IPS DF 6.9 (cell line): ENCODE results near the gene RIMS4.

Experiments
- DNase-seq: peaks from one replicate; pipeline ENCODE4 v3.0.0-alpha.2; 2013; ENCODE audit warnings: low read depth, low spot score
- H3K27ac ChIP-seq: one replicate; pipeline ENCODE4 v1.5.1; 2013; ENCODE audit warnings: low read length, control low read depth
- H3K27me3 ChIP-seq: 2 replicates; pipeline ENCODE4 v1.6.1; 2013; ENCODE audit warnings: mild to moderate bottlenecking, low read length; ENCODE audit not compliant: control insufficient read depth, insufficient read depth
- H3K36me3 ChIP-seq: 2 replicates; pipeline ENCODE4 v1.6.1; 2013; ENCODE audit warnings: low read length; ENCODE audit not compliant: control insufficient read depth, insufficient read depth
- H3K4me1 ChIP-seq: 2 replicates; pipeline ENCODE4 v1.6.1; 2013; ENCODE audit warnings: low read length; ENCODE audit not compliant: control insufficient read depth, insufficient read depth
- H3K4me3 ChIP-seq: 2 replicates; pipeline ENCODE4 v1.5.1; 2013; ENCODE audit warnings: mild to moderate bottlenecking, low read length
- H3K9me3 ChIP-seq: 2 replicates; pipeline ENCODE4 v1.6.1; 2013; ENCODE audit warnings: low read length, inconsistent platforms; ENCODE audit not compliant: control insufficient read depth, insufficient read depth
- WGBS: extraction: QIAGEN DNeasy Blood & Tissue Kit; methylation state at CpG from one replicate; pipeline ENCODE4 v1.1.7; 2013; ENCODE audit warnings: mixed read lengths, missing lambda C conversion rate; ENCODE audit not compliant: insufficient read length, insufficient coverage; 5-methylcytosine and 5-hydroxymethylcytosine counted together

RIMS4 gene

GRCh38 chr20:44752099-44752931, 58.0 kb downstream of the RIMS4 start:
- Histone ChIP-seq H3K27ac (no peak overlapping the region), H3K4me1 (no peaks in the 10 kb centered on the region), H3K36me3 (peaks cover 3% of the 10 kb centered on the region; the same call in 1 of the 2 replicates), H3K9me3 (no peaks in the 10 kb centered on the region), H3K27me3 (no peaks in the 10 kb centered on the region), H3K4me3 (no peak overlapping the region)
- DNase-seq = no peak
- no CpG with 5 or more reads among the region's 17 CpGs for WGBS

GRCh38 chr20:44750081-44750805, 60.1 kb downstream of the RIMS4 start:
- no peaks in the 10 kb centered on the region for H3K36me3 ChIP-seq
- WGBS = no CpG with 5 or more reads among the region's 73 CpGs
- no peak overlapping the region for H3K4me3 ChIP-seq
- no peak for DNase-seq
- no peaks in the 10 kb centered on the region for H3K9me3 ChIP-seq
- H3K27ac ChIP-seq = no peak overlapping the region
- H3K4me1 ChIP-seq = no peaks in the 10 kb centered on the region
- peaks cover 9% of the 10 kb centered on the region; the same call in 1 of the 2 replicates for H3K27me3 ChIP-seq

GRCh38 chr20:44748005-44748370, 62.4 kb downstream of the RIMS4 start:
- no peak overlapping the region for H3K4me3 ChIP-seq
- peaks cover 9% of the 10 kb centered on the region; the same call in 1 of the 2 replicates for H3K27me3 ChIP-seq
- no peak for DNase-seq
- WGBS = no CpG with 5 or more reads among the region's 3 CpGs
- H3K27ac ChIP-seq = no peak overlapping the region
- no peaks in the 10 kb centered on the region for H3K36me3 ChIP-seq
- H3K4me1 ChIP-seq = no peaks in the 10 kb centered on the region
- no peaks in the 10 kb centered on the region for H3K9me3 ChIP-seq

- peaks cover 9% of the 10 kb centered on the region; the same call in 1 of the 2 replicates for H3K27me3 ChIP-seq
- no peak overlapping the region for H3K27ac ChIP-seq
- DNase-seq = peak; percentile 84
- no peaks in the 10 kb centered on the region for H3K9me3 ChIP-seq
- no peaks in the 10 kb centered on the region for H3K36me3 ChIP-seq
- no CpG with 5 or more reads among the region's 5 CpGs for WGBS
- no peaks in the 10 kb centered on the region for H3K4me1 ChIP-seq
- H3K4me3 ChIP-seq = no peak overlapping the region
These were observed 63.0 kb downstream of the RIMS4 start for GRCh38 chr20:44747166-44748004.

- H3K4me1 ChIP-seq = no peaks in the 10 kb centered on the region
- H3K9me3 ChIP-seq = no peaks in the 10 kb centered on the region
- H3K4me3 ChIP-seq = peak overlapping the region; percentile 45; the same call in 1 of the 2 replicates
- no peaks in the 10 kb centered on the region for H3K36me3 ChIP-seq
- no peak for DNase-seq
- peaks cover 9% of the 10 kb centered on the region; the same call in 1 of the 2 replicates for H3K27me3 ChIP-seq
- no CpG with 5 or more reads among the region's 12 CpGs for WGBS
- no peak overlapping the region for H3K27ac ChIP-seq
These were observed 63.8 kb downstream of the RIMS4 start for GRCh38 chr20:44746367-44747165.

- no peak within 1 kb of the TSS for H3K27ac ChIP-seq
- peaks cover 9% of the 10 kb centered on the region; the same call in 1 of the 2 replicates for H3K27me3 ChIP-seq
- no peak for DNase-seq
- peak within 1 kb of the TSS; percentile 45; the same call in 1 of the 2 replicates for H3K4me3 ChIP-seq
- no peaks in the 10 kb centered on the region for H3K36me3 ChIP-seq
- WGBS = no CpG with 5 or more reads among the region's 81 CpGs
- no peaks in the 10 kb centered on the region for H3K9me3 ChIP-seq
- H3K4me1 ChIP-seq = no peaks in the 10 kb centered on the region
These were observed 64.6 kb downstream of the RIMS4 start, which contains the start of gene KCNK15 for GRCh38 chr20:44745598-44746366. KCNK15 (plus strand) TSS chr20:44745865; CDS start chr20:44745911, 46 bp downstream.

- no peaks in the 10 kb centered on the region for H3K4me1 ChIP-seq
- 69% methylated on average over 2 of the region's 5 CpGs for WGBS
- H3K4me3 ChIP-seq = peak overlapping the region; percentile 45; the same call in 1 of the 2 replicates
- no peaks in the 10 kb centered on the region for H3K36me3 ChIP-seq
- no peak overlapping the region for H3K27ac ChIP-seq
- no peaks in the 10 kb centered on the region for H3K9me3 ChIP-seq
- DNase-seq = no peak
- peaks cover 9% of the 10 kb centered on the region; the same call in 1 of the 2 replicates for H3K27me3 ChIP-seq
These were observed 65.2 kb downstream of the RIMS4 start for GRCh38 chr20:44745122-44745597.

- H3K4me3 ChIP-seq = no peak overlapping the region
- no peaks in the 10 kb centered on the region for H3K9me3 ChIP-seq
- H3K27me3 ChIP-seq = peaks cover 9% of the 10 kb centered on the region; the same call in 1 of the 2 replicates
- no CpG with 5 or more reads among the region's 12 CpGs for WGBS
- no peaks in the 10 kb centered on the region for H3K36me3 ChIP-seq
- H3K4me1 ChIP-seq = no peaks in the 10 kb centered on the region
- no peak overlapping the region for H3K27ac ChIP-seq
- no peak for DNase-seq
These were observed 66.3 kb downstream of the RIMS4 start for GRCh38 chr20:44743916-44744655.
